ENCODE measurements around the gene ERMARD. TPM values are rescaled to one million over a fixed set of nuclear protein-coding genes. Genes with fewer than 3 reads are reported as not detected.

The ERMARD gene
- 8.0 TPM for polyA plus RNA-seq (2013, experiment 1 of 2)
- 10.8 TPM for polyA plus RNA-seq (2013, experiment 2 of 2)

- Histone ChIP-seq H4K91ac (ENCODE audit: low read length) (peak within 1 kb of the TSS; percentile 55), H3K4ac (ENCODE audit: low read depth in 1 of 2, low read length in 2 of 2) (peak within 1 kb of the TSS; percentile 55 to 69), H2AFZ (ENCODE audit: low read depth, low read length) (peak within 1 kb of the TSS; percentile 92), H3K4me1 (ENCODE audit: control insufficient read depth, insufficient read depth, low read depth, low read length) (peaks cover 3% of the 10 kb centered on the region), H3K9ac (ENCODE audit: low read length) (peak within 1 kb of the TSS; percentile 95), H3K23ac (ENCODE audit: low read length in 2 of 2) (peak within 1 kb of the TSS in 1 of 2 experiments; percentile 99), H3K27ac (ENCODE audit: low read length, poor library complexity, severe bottlenecking) (peak within 1 kb of the TSS; percentile 78), H3K4me3 (ENCODE audit: insufficient read depth in 1 of 2, low read depth in 1 of 2, low read length in 2 of 2) (peak within 1 kb of the TSS; percentile 86 to 99), H3K14ac (ENCODE audit: low read length in 2 of 2) (peak within 1 kb of the TSS; percentile 2 to 99), H2BK120ac (ENCODE audit: low read depth, low read length) (peak within 1 kb of the TSS; percentile 87), H3K36me3 (ENCODE audit: control insufficient read depth in 1 of 2, insufficient read depth in 2 of 2, low read depth in 1 of 2, low read length in 2 of 2) (peaks cover 0 to 11% of the 10 kb centered on the region in 2 experiments), H2AK5ac (ENCODE audit: low read length, severe bottlenecking) (peak within 1 kb of the TSS; percentile 62), H3K27me3 (ENCODE audit: control insufficient read depth in 1 of 2, insufficient read depth in 1 of 2, low read length in 2 of 2) (no peaks in the 10 kb centered on the region), H2BK12ac (ENCODE audit: low read length in 2 of 2) (peak within 1 kb of the TSS in 1 of 2 experiments; percentile 63), H3K9me3 (ENCODE audit: control insufficient read depth, low read length) (no peaks in the 10 kb centered on the region), H2BK15ac (ENCODE audit: low read depth, poor library complexity, severe bottlenecking) (peak within 1 kb of the TSS; percentile 29), H3K4me2 (ENCODE audit: low read length, poor library complexity, severe bottlenecking) (peak within 1 kb of the TSS; percentile 91), H3K79me1 (replicated peaks; ENCODE audit: low read length, poor library complexity, severe bottlenecking) (peaks cover 16% of the 10 kb centered on the region), H4K8ac (ENCODE audit: low read length) (peak within 1 kb of the TSS; percentile 86), H2BK5ac (ENCODE audit: low read depth, low read length, poor library complexity, severe bottlenecking) (peak within 1 kb of the TSS; percentile 68), H3K18ac (ENCODE audit: low read depth in 1 of 2, low read length in 2 of 2) (peak within 1 kb of the TSS; percentile 92 to 95)
- WGBS = under 1% methylated on average over 57 of the region's 90 CpGs
- peak; percentile 96 for DNase-seq
These were observed at the start of gene ERMARD, which contains the start of gene DYNLT2 for GRCh38 chr6:169751242-169752073. Gene ERMARD, plus strand, starts transcription at chr6:169751622. Its CDS starts 36 bp downstream, at chr6:169751658. Gene DYNLT2, minus strand, starts transcription at chr6:169751572. Its CDS starts 114 bp downstream, at chr6:169751458.

- Histone ChIP-seq H2BK12ac (ENCODE audit: low read length in 2 of 2) (peak within 1 kb of the TSS in 1 of 2 experiments; percentile 2), H3K27ac (ENCODE audit: low read length, poor library complexity, severe bottlenecking) (peak within 1 kb of the TSS; percentile 64), H3K4ac (ENCODE audit: low read depth in 1 of 2, low read length in 2 of 2) (peak within 1 kb of the TSS; percentile 86 to 97), H2AK5ac (ENCODE audit: low read length, severe bottlenecking) (no peak within 1 kb of the TSS), H3K79me1 (replicated peaks; ENCODE audit: low read length, poor library complexity, severe bottlenecking) (peaks cover 22% of the 10 kb centered on the region), H2BK120ac (ENCODE audit: low read depth, low read length) (peak within 1 kb of the TSS; percentile 84), H2BK15ac (ENCODE audit: low read depth, poor library complexity, severe bottlenecking) (peak within 1 kb of the TSS; percentile 71), H3K18ac (ENCODE audit: low read depth in 1 of 2, low read length in 2 of 2) (peak within 1 kb of the TSS; percentile 96 to 98), H3K27me3 (ENCODE audit: control insufficient read depth in 1 of 2, insufficient read depth in 1 of 2, low read length in 2 of 2) (no peaks in the 10 kb centered on the region), H4K8ac (ENCODE audit: low read length) (peak within 1 kb of the TSS; percentile 95), H2BK5ac (ENCODE audit: low read depth, low read length, poor library complexity, severe bottlenecking) (peak within 1 kb of the TSS; percentile 80), H3K9ac (ENCODE audit: low read length) (peak within 1 kb of the TSS; percentile 95), H3K4me1 (ENCODE audit: control insufficient read depth, insufficient read depth, low read depth, low read length) (peaks cover 8% of the 10 kb centered on the region), H4K91ac (ENCODE audit: low read length) (peak within 1 kb of the TSS; percentile 94), H3K36me3 (ENCODE audit: control insufficient read depth in 1 of 2, insufficient read depth in 2 of 2, low read depth in 1 of 2, low read length in 2 of 2) (peaks cover 7 to 32% of the 10 kb centered on the region in 2 experiments), H3K4me3 (ENCODE audit: insufficient read depth in 1 of 2, low read depth in 1 of 2, low read length in 2 of 2) (peak within 1 kb of the TSS; percentile 86 to 94), H3K9me3 (ENCODE audit: control insufficient read depth, low read length) (no peaks in the 10 kb centered on the region), H3K4me2 (ENCODE audit: low read length, poor library complexity, severe bottlenecking) (peak within 1 kb of the TSS; percentile 87), H3K23ac (ENCODE audit: low read length in 2 of 2) (peak within 1 kb of the TSS in 1 of 2 experiments; percentile 99), H3K14ac (ENCODE audit: low read length in 2 of 2) (peak within 1 kb of the TSS in 1 of 2 experiments; percentile 96), H2AFZ (ENCODE audit: low read depth, low read length) (peak within 1 kb of the TSS; percentile 65)
- under 1% methylated on average over 64 of the region's 92 CpGs for WGBS
- peak; percentile 97 for DNase-seq
These were observed 49.2 kb upstream of the ERMARD start, which contains the start of the genes C6orf120 and WDR27 for GRCh38 chr6:169701954-169702839. Gene C6orf120, plus strand, starts transcription at chr6:169702126. Its CDS starts 334 bp downstream, at chr6:169702460. Gene WDR27, minus strand, starts transcription at chr6:169702029. Its CDS starts 13,024 bp downstream, at chr6:169689005.

GRCh38 chr6:169702840-169703246, 48.6 kb upstream of the ERMARD start:
- Histone ChIP-seq H2AFZ (ENCODE audit: low read depth, low read length) (peak overlapping the region; percentile 63), H3K27ac (ENCODE audit: low read length, poor library complexity, severe bottlenecking) (no peak overlapping the region), H3K4me2 (ENCODE audit: low read length, poor library complexity, severe bottlenecking) (peak overlapping the region; percentile 83), H2BK12ac (ENCODE audit: low read length in 2 of 2) (peak overlapping the region in 1 of 2 experiments; percentile 2), H3K4me3 (ENCODE audit: insufficient read depth in 1 of 2, low read depth in 1 of 2, low read length in 2 of 2) (peak overlapping the region; percentile 86 to 94), H3K9me3 (ENCODE audit: control insufficient read depth, low read length) (no peaks in the 10 kb centered on the region), H4K91ac (ENCODE audit: low read length) (peak overlapping the region; percentile 94), H2AK5ac (ENCODE audit: low read length, severe bottlenecking) (no peak overlapping the region), H3K18ac (ENCODE audit: low read depth in 1 of 2, low read length in 2 of 2) (peak overlapping the region; percentile 93 to 96), H4K8ac (ENCODE audit: low read length) (peak overlapping the region; percentile 95), H3K9ac (ENCODE audit: low read length) (peak overlapping the region; percentile 95), H2BK5ac (ENCODE audit: low read depth, low read length, poor library complexity, severe bottlenecking) (no peak overlapping the region), H3K27me3 (ENCODE audit: control insufficient read depth in 1 of 2, insufficient read depth in 1 of 2, low read length in 2 of 2) (no peaks in the 10 kb centered on the region), H3K4ac (ENCODE audit: low read depth in 1 of 2, low read length in 2 of 2) (peak overlapping the region; percentile 86 to 97), H3K14ac (ENCODE audit: low read length in 2 of 2) (peak overlapping the region in 1 of 2 experiments; percentile 94), H3K23ac (ENCODE audit: low read length in 2 of 2) (peak overlapping the region in 1 of 2 experiments; percentile 99), H3K79me1 (replicated peaks; ENCODE audit: low read length, poor library complexity, severe bottlenecking) (peaks cover 18% of the 10 kb centered on the region), H2BK120ac (ENCODE audit: low read depth, low read length) (no peak overlapping the region), H3K4me1 (ENCODE audit: control insufficient read depth, insufficient read depth, low read depth, low read length) (peaks cover 8% of the 10 kb centered on the region), H3K36me3 (ENCODE audit: control insufficient read depth in 1 of 2, insufficient read depth in 2 of 2, low read depth in 1 of 2, low read length in 2 of 2) (peaks cover 7 to 32% of the 10 kb centered on the region in 2 experiments), H2BK15ac (ENCODE audit: low read depth, poor library complexity, severe bottlenecking) (no peak overlapping the region)
- WGBS = 1% methylated on average over 21 of the region's 22 CpGs
- no peak for DNase-seq

Data from mesenchymal stem cell (in vitro differentiated cells and primary cell).